Upper lobe of right lung (tissue), 1 donor: Measurements from ENCODE around the gene RASA2. TPM values are rescaled to one million over a fixed set of nuclear protein-coding genes. Genes with fewer than 3 reads are reported as not detected.

Experiments used
- ATAC-seq: fragments of 200-7000 bp; cut with Tn5 transposase; one replicate; pipeline ENCODE4 v1.9.1; 2020; ENCODE audit warnings: mild to moderate bottlenecking, moderate library complexity
- DNase-seq: peaks from one replicate; pipeline ENCODE4 v3.0.0-alpha.2; 2020
- H3K27ac ChIP-seq: fragments of 200-600 bp; one replicate; pipeline ENCODE4 v1.8.0; 2022
- H3K27me3 ChIP-seq: fragments of 200-600 bp; one replicate; pipeline ENCODE4 v1.8.0; 2022; ENCODE audit warnings: mild to moderate bottlenecking
- H3K36me3 ChIP-seq: fragments of 200-600 bp; one replicate; pipeline ENCODE4 v1.8.0; 2022
- H3K4me1 ChIP-seq: fragments of 200-600 bp; one replicate; pipeline ENCODE4 v1.8.0; 2022
- H3K4me3 ChIP-seq: fragments of 200-600 bp; one replicate; pipeline ENCODE4 v1.8.0; 2022; ENCODE audit warnings: mild to moderate bottlenecking
- H3K9me3 ChIP-seq: fragments of 200-600 bp; one replicate; pipeline ENCODE4 v1.8.0; 2022
- intact Hi-C: fragments of 100-400 bp; cut with DNase I; formaldehyde crosslinking; loops from one replicate; pipeline ENCODE4 v1.11.0; 2022
- total RNA-seq: library from RNA; stranded (reverse); fragmentation: NEBNext Ultra II Directional; extraction: Animal tissue kit (Norgen Biotek cat#: 25700); gene quantifications from one replicate; pipeline ENCODE4 v1.2.1, GENCODE V29; 2021
- TF ChIP-seq, protein P1 (sequence below): fragments of 200-600 bp; IDR thresholded peaks from one replicate; pipeline ENCODE4 v1.8.0; 2022; ENCODE audit warnings: antibody characterized with exemption
- donor health status: DM: no; HTN: yes; CAD: no; lungs with severe emphysema.

The RASA2 gene
- total RNA-seq, 1 donor from 2014 or later, result 30.3 TPM

DNA sequence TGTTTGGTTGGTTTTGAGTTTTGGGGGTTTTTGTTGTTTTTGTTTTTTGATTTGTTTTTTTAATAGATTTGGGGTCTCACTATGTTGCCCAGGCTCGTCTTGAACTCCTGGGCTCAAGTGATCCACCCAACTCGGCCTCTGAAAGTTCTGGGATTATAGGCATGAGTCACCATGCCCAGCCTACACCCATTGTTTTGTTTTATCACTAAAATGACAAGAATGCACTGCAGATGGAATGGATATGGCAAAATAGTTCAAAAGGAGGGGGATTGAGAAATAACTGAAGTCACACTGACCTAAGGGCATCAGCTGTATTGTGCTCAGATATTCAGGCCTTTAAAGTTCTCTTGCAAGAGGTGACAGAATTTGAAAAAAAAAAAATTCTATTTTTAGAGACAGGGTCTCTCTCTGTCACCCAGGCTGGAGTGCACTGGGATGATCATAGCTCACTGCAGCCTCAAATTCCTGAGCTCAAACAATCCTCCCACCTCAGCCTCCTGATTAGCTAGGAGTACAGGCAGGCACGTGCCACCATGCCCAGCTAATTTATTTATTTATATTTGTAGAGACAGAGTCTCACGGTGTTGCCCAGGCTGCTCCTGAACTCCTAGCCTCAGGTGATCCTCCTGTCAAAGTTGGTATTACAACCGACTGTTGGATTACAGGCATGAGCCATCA lies 4.4 kb upstream of the RASA2 start:
- no peak overlapping the region for H3K4me3 ChIP-seq
- TF ChIP-seq, protein P1, sequence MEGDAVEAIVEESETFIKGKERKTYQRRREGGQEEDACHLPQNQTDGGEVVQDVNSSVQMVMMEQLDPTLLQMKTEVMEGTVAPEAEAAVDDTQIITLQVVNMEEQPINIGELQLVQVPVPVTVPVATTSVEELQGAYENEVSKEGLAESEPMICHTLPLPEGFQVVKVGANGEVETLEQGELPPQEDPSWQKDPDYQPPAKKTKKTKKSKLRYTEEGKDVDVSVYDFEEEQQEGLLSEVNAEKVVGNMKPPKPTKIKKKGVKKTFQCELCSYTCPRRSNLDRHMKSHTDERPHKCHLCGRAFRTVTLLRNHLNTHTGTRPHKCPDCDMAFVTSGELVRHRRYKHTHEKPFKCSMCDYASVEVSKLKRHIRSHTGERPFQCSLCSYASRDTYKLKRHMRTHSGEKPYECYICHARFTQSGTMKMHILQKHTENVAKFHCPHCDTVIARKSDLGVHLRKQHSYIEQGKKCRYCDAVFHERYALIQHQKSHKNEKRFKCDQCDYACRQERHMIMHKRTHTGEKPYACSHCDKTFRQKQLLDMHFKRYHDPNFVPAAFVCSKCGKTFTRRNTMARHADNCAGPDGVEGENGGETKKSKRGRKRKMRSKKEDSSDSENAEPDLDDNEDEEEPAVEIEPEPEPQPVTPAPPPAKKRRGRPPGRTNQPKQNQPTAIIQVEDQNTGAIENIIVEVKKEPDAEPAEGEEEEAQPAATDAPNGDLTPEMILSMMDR, result no peak
- no peak for DNase-seq
- H3K27ac ChIP-seq, result no peak overlapping the region
- H3K27me3 ChIP-seq, result no peaks in the 10 kb centered on the region
- ATAC-seq, result no peak
- H3K9me3 ChIP-seq, result no peaks in the 10 kb centered on the region
- H3K4me1 ChIP-seq, result peaks cover 9% of the 10 kb centered on the region
- no peaks in the 10 kb centered on the region for H3K36me3 ChIP-seq
- intact Hi-C loops, result no loop called here

DNA sequence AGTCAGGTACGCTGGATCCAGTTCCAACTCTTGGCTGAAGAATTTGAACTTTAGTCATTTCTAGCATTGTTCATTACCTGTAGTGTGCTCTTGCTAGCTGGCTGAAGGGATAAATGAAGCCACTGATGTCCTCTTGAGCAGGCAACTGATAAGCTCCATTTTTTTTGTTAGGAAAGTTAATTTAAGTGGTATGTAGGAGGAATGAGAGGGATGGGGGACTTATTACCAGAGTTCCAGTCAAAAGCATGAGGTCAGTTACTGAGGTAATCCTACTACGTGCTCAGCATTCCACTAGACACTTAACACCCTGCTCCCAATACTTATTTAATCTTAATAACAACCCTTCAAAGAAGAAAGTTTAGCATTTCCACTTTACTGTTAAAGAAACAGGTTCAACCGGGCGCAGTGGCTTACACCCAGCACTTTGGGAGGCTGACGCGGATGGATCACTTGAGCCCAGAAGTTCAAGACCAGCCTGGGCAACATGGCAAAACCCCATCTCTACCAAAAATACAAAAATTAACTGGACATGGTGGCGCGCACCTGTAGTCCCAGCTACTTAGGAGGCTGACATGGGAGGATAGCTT lies 2.0 kb upstream of the RASA2 start:
- no peaks in the 10 kb centered on the region for H3K36me3 ChIP-seq
- H3K4me1 ChIP-seq, result peaks cover 13% of the 10 kb centered on the region
- ATAC-seq (no peak), DNase-seq (peak; percentile 70)
- TF ChIP-seq, protein P1, result no peak
- no peak overlapping the region for H3K4me3 ChIP-seq
- intact Hi-C loops, result no loop called here
- H3K9me3 ChIP-seq, result no peaks in the 10 kb centered on the region
- H3K27ac ChIP-seq, result peak overlapping the region; percentile 56
- no peaks in the 10 kb centered on the region for H3K27me3 ChIP-seq

DNA sequence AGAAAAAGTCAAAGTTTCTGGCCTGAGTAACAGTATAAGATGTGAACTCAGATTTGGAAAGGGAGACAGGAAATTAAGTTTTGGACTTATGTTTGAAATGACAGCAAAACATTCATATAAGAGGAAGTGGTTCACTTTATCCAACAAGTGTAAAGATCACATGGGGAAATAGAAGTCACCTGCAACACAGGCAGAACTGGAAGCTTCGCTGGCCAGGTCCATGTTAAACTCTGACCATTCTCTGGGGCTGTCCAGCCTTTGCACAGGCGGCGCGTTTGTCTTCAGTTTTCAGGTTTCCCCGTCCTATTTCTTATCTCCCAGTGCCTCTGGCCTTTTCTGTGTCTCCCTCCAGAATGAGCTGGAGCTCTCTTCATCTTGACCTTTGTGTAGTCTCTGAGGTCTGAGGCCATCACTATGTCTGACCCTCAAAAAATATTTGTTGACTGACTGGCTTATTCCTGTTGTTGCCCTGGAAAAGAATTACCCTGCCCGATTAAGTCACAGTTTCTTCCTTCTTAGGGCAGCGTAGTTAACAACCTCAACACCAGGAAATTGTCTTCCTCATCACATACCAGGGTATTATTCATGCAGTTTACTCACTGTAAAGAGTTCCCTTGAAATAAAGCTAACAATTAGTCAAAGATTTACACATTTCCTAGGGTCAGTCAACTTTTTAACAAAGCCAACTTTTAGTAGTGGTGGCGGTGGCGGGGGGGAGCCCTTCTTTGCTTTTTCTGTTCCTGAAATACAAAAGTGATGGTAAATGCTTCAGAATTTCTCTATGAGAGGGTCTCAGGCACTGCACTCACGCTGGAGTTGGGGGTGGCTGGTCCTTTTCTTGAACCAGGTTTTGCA lies 959 bp upstream of the RASA2 start:
- H3K4me1 ChIP-seq, result peaks cover 13% of the 10 kb centered on the region
- H3K27ac ChIP-seq, result peak overlapping the region; percentile 56
- DNase-seq, result no peak
- no peak for ATAC-seq
- H3K27me3 ChIP-seq, result no peaks in the 10 kb centered on the region
- intact Hi-C loops, result no loop called here
- H3K9me3 ChIP-seq, result no peaks in the 10 kb centered on the region
- peak overlapping the region; percentile 73 for H3K4me3 ChIP-seq
- H3K36me3 ChIP-seq, result no peaks in the 10 kb centered on the region
- TF ChIP-seq, protein P1, result no peak

DNA sequence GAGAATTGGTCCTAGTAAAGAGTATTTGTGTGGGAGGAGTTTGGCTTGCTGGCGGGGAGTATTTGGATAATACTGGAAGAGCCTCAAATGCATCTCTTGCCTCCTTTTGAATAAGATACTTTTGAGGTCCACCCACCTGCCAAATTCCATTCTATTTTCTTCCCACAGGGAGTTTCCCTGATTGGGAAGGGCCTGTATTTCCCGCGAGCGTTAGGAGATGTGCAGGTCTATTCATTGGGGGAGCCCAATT lies 406 bp upstream of the RASA2 start:
- ATAC-seq (no peak), DNase-seq (no peak)
- peak overlapping the region; percentile 56 for H3K27ac ChIP-seq
- H3K9me3 ChIP-seq, result no peaks in the 10 kb centered on the region
- intact Hi-C loops, result no loop called here
- H3K36me3 ChIP-seq, result no peaks in the 10 kb centered on the region
- no peaks in the 10 kb centered on the region for H3K27me3 ChIP-seq
- peak overlapping the region; percentile 73 for H3K4me3 ChIP-seq
- TF ChIP-seq, protein P1, result no peak
- peaks cover 13% of the 10 kb centered on the region for H3K4me1 ChIP-seq

DNA sequence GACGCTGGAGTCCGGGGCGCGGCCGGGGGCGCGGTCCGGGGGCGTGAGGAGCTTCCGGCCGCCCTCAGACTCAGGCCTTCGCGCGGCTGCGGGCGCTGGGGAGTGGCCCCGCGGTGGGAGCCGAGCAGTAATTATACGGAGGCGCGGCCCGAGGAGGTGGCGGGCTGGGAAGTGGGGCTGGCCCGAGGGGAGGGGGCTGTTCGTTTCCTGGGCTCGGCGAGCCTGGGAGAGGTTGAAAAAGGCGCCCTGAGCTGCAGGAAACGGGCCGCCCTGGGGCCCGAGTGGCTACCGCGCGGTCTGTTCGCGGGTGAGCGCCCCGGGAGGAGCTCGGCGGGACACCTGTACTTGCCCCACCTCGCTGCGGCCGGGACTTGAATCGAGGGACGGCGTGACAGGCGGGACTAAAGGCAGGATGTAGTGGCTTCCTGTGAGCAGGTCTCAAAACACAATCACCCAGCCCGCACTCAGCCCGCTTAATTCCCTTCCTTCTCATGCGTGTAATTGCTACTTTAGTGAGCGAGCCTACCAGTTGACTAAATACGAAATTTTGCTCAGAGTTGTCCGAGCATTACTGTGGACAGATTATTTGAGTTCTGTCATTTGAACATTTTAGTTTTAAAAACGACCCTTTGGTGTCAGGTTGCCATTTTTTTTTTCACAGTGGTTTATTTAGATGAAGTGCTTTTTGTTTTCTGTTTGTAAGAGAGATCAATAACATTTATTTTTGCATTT lies 860 bp downstream of the RASA2 start:
- ATAC-seq, result peak; percentile 82
- intact Hi-C loops, result no loop called here
- TF ChIP-seq, protein P1, result no peak

More for the DNA sequence above, 860 bp downstream of the RASA2 start:
- peak overlapping the region; percentile 73 for H3K4me3 ChIP-seq
- DNase-seq, result peak; percentile 92
- no peaks in the 10 kb centered on the region for H3K27me3 ChIP-seq
- peaks cover 16% of the 10 kb centered on the region for H3K4me1 ChIP-seq
- H3K36me3 ChIP-seq, result no peaks in the 10 kb centered on the region
- peak overlapping the region; percentile 90 for H3K27ac ChIP-seq
- H3K9me3 ChIP-seq, result no peaks in the 10 kb centered on the region
